ENCODE measurements around the gene PPM1H.
"Not testable (repeated sequence)": the region's sequence is repeated elsewhere in the genome, so short reads cannot be mapped to it uniquely, and the experiment has no call there.

The PPM1H gene

DNA sequence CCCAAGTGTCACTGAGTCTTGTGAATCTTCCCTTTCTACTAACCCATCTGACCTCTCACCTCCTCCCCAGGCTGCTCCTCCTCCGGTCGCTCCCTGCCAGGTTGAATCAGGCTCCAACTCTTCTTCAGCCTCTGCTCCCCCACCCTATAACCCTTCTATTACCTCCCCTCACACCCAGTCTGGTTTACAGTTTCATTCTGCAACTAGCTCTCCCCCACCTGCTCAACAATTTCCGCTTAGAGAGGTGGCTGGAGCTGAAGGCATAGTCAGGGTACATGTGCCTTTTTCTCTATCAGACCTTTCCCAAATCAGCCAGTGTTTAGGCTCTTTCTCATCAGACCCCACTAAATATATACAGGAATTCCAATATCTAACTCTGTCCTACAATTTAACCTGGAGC is 174.6 kb downstream of the PPM1H start:
- not testable (repeated sequence) for DNase-seq

DNA sequence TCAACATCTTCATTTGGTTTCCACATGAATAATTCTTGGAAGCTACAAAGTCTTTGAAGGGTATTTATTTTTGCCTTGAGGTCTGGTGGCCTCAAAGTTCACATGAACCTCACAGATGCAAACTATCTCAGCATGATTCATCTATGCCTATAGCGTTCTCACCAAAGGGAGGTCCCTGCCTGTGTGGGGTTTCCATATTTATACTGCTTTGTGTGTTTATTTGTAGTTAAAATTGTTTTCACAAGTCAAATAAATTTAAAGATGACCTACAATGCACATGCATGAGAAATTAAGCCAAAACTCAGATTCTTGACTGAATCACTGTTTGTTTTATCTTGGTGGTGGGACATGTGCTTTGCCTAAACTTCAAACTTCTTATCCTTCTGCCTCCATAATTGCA is 176.7 kb downstream of the PPM1H start:
- no peak for DNase-seq

DNA sequence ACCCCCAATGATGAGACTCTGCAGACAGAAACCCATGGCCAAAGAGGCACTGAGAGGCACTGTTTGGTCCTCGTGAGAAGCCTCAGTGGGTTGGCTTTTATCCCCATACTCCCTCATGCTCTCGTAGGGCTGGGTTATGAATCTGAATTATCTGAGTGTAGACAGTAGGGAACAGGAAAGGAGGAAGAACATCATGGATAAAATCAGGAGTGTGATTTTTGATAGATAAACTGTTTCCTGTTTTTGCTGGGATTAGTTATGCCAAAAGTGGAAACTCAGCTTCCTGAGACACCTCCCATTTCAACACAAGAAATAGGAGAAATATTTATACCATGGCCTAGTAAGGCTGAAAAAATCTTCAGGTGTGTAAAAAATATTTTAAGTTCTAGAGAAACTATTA is 177.9 kb downstream of the PPM1H start:
- DNase-seq = no peak

DNA sequence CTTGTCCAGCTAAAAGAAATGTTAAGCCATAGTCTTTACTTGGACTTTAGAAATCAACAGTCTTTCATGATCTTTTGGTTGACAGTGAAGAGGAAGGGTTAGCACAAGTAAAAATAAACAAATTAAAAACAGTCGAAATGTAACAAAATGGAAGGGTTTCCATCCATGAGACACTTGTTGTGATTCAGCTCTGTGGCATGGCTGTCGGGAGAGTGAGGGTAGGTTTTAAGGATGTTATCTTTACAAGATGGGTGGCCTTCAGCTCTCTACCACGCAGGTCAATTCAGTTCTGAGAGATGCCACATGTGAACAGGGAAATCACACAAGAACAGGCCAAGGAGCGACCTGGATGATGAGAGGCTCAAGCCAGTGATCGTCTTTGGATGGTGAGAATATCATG is 180.2 kb downstream of the PPM1H start:
- DNase-seq = no peak

DNA sequence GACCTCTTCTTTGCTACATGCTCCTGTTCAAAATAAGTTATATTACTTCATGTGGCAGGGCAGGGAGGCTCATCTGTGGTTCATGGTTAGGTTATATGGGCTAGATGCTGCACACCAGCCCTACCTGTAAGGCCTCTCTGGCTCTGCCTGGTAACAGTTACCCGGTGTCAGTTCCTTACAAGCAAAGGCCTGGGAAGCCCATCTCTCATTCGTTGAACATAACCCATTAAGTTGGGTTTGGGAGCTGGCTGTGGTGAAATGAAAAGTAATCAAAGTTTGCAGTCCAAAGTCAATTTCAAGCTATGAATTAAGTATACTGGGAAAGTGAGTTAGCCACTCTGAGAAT is 183.2 kb downstream of the PPM1H start:
- DNase-seq = no peak

- no peak for DNase-seq
Observed at GRCh38 chr12:62750941-62751809, 183.8 kb downstream of the PPM1H start.

GRCh38 chr12:62749586-62749985 is 185.4 kb downstream of the PPM1H start:
- no peak for DNase-seq

- no peak for DNase-seq
Observed at GRCh38 chr12:62748941-62749468, 185.9 kb downstream of the PPM1H start.

- no peak for DNase-seq
Observed at GRCh38 chr12:62744551-62744950, 190.4 kb downstream of the PPM1H start.

DNA sequence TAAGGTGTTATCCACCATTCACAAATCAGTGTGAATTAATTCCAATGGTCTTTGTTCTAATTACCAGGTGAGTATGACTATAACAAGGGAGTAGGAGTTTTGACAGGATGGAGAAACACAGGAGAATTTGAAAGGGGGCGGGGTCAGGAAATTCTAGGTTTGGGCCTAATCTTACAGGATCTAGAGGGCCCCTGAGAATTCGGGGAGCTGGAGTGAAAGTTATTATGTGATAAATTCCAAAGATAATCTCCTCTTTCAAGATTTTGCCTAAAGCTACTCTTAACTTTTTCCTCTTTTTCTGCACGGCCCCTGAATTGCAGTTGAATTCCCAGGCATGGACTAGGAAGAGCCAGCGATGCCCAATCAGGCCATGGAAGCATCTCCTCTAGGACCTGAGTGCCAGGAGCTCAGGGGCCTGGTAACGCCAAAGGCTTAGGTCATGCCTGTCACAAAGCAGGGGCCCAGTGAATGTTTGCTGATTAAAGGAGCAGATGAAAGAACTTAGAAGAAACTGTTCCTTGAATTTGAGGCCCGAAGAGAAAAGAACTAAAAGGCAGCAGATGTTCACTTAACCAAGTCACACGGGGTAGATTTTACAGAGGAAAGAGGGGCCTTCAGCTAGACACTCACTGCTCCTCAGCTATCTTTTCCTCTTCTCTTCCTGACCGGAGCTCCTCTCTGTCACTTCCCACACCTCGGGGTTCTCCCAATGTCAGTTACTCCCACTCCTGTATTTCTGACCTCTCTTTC is 195.5 kb downstream of the PPM1H start:
- no peak for DNase-seq

- no peak for DNase-seq
Observed at GRCh38 chr12:62738616-62739015, 196.3 kb downstream of the PPM1H start.

GRCh38 chr12:62738105-62738504 is 196.8 kb downstream of the PPM1H start:
- DNase-seq = no peak

DNA sequence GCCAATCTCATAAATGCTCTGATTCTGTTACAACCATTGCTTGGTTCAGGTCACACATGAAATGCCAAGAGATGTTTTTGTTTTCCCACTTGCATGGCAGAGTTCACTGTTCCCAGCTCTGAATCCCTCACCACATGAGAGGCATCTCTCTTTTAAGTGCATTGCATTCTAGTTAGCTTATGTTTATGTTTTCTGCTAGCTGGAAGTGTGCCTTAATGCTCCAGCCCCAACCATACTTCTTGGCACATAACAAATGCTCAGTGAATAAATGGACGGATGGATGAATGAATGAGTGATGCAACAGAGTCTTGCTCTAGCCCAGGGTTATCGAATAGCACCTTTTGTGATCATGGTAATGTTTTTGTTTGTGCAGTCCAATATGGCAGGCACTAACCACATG is 197.3 kb downstream of the PPM1H start:
- no peak for DNase-seq

- no peak for DNase-seq
Observed at GRCh38 chr12:62737188-62737587, 197.8 kb downstream of the PPM1H start.

GRCh38 chr12:62736596-62736995 is 198.4 kb downstream of the PPM1H start:
- DNase-seq = no peak

- DNase-seq = no peak
Observed at GRCh38 chr12:62732861-62733427, 202.0 kb downstream of the PPM1H start.

DNA sequence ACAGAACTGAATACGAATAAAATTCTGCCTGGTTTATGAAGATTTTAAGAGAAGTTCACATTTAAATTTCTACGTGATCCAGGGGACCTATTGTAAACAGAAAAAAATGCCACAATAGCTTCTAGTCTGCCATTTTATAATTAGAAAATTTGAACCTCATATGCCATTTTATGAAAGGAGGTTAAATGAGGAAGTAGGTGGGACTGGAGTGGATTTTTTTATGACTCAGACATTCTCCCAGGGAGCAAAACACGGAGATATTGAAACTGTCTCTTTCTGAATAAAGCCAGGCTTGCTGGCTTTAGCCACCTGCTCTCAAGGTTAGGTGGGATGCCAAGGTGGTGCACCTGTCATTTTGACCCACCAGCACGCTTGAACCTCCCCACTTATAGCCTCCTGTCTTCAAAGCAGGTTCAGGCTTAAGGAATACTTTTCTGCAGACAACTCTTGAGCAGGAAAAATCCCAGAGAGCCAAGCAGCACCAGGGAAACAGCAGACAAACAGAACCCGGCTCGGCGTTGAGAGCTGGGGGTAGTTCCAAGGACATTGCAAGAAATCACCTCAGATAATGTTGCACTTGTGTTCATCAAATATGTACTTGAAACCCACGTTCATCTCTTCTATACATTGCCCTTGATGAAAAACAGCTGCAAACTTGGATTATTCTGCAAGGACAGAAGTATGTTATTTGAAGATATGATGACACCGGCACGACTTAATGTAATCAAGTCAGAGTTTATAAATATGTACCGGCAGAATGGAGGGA is 203.7 kb downstream of the PPM1H start:
- no peak for DNase-seq

DNA sequence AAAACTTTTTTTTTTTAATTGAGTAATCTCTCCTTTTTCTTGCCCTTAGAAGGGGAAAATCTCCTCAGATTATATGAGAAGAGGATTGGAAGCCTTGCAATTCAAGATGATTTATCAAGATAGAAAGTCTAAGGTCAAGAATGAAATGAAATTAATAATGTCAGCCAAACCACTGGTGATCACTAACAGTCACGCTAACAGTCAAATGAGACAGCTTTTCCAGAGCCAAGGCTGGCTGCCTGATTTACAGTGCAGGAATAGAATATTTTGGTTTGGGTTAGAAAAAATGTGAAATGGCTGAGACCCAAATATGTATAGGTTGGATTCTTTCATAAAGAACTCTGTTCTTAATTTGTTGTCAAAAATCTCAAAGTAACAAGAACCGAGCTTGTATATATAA is 204.3 kb downstream of the PPM1H start:
- DNase-seq = no peak

- not testable (repeated sequence) for DNase-seq
Observed at GRCh38 chr12:62729579-62730544, 205.1 kb downstream of the PPM1H start.

DNA sequence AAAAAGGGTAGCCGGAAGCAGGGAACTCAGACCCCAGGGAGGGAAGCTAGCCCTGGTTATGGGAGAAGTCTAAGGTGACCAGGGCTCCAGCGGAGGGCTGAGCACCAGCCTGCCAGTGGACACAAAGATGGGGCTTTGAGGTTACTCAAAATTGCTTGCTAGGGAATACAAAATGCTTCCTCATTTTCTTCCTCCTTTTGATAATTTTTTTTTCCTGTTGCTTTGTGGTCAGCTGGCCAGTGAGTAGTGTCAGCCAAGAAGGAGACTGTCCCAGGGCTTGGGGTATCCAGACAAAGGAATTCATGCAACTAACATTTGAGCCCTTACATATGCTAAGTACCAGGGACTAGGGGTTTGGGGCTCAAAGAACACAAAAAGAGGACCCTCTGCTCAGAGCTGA is 206.2 kb downstream of the PPM1H start:
- no peak for DNase-seq

- DNase-seq = no peak
Observed at GRCh38 chr12:62726471-62726980, 208.4 kb downstream of the PPM1H start.

- no peak for DNase-seq
Observed at GRCh38 chr12:62725781-62726180, 209.2 kb downstream of the PPM1H start.

Measured in NCI-H446 treated with DMSO at 0.1 percent for 48 hours (cell line).